WTC11 (cell line): Measurements from ENCODE around the gene MLF2. TPM values are rescaled to one million over a fixed set of nuclear protein-coding genes. Genes with fewer than 3 reads are reported as not detected.

Experiments
- ATAC-seq: fragments of 200-7000 bp; cut with Tn5 transposase; 2 replicates; pipeline ENCODE4 v1.10.0; 2021; ENCODE audit warnings: mild to moderate bottlenecking, moderate library complexity
- CTCF ChIA-PET: fragments of 300-600 bp; sonication (Branson Sonifier 250); formaldehyde crosslinking; loops from one replicate; lab custom pipeline; 2021; ENCODE audit warnings: antibody characterized with exemption; lab: Charles Lee
- POLR2A ChIA-PET: fragments of 350-600 bp; sonication (Branson Sonifier 250); formaldehyde crosslinking; loops from one replicate; lab custom pipeline; 2021; ENCODE audit warnings: antibody characterized with exemption; lab: Charles Lee
- DNase-seq: peaks from one replicate; pipeline ENCODE4 v3.0.0; 2021; ENCODE audit warnings: low spot score
- H3K27ac Mint-ChIP-seq: 2 replicates; pipeline ENCODE4 v1.8.0; 2021; ENCODE audit warnings: mixed read lengths
- H3K27me3 Mint-ChIP-seq: 2 replicates; pipeline ENCODE4 v1.8.0; 2021; ENCODE audit warnings: low read depth, mild to moderate bottlenecking, moderate library complexity, mixed read lengths
- H3K36me3 Mint-ChIP-seq: 2 replicates; pipeline ENCODE4 v1.8.0; 2021; ENCODE audit warnings: mixed read lengths
- H3K4me1 Mint-ChIP-seq: 2 replicates; pipeline ENCODE4 v1.8.0; 2022; ENCODE audit warnings: mixed read lengths
- H3K4me3 Mint-ChIP-seq: 2 replicates; pipeline ENCODE4 v1.8.0; 2021; ENCODE audit warnings: mild to moderate bottlenecking, moderate library complexity, mixed read lengths
- H3K9me3 Mint-ChIP-seq: 2 replicates; pipeline ENCODE4 v1.8.0; 2021; ENCODE audit warnings: mixed read lengths
- ARID4B ChIP-seq: sonication (generic); formaldehyde crosslinking; IDR thresholded peaks from 2 replicates; pipeline ENCODE4 v1.8.0; 2023; ENCODE audit warnings: missing genetic modification reagents, mild to moderate bottlenecking, borderline replicate concordance
- ATF6 ChIP-seq: sonication (generic); formaldehyde crosslinking; IDR thresholded peaks from 2 replicates; pipeline ENCODE4 v1.8.1; 2023; ENCODE audit warnings: mild to moderate bottlenecking, missing genetic modification reagents
- E2F1 ChIP-seq: sonication (generic); formaldehyde crosslinking; IDR thresholded peaks from 2 replicates; pipeline ENCODE4 v1.8.0; 2022; ENCODE audit warnings: mild to moderate bottlenecking, missing genetic modification reagents
- E2F5 ChIP-seq: sonication (generic); formaldehyde crosslinking; IDR thresholded peaks from 2 replicates; pipeline ENCODE4 v1.8.1; 2022; ENCODE audit warnings: mild to moderate bottlenecking, moderate library complexity, missing genetic modification reagents
- EMX1 ChIP-seq: fragments of 250-450 bp; sonication (Bioruptor Pico); IDR thresholded peaks from 2 replicates; pipeline ENCODE4 v1.8.0; 2021; ENCODE audit warnings: mild to moderate bottlenecking
- FOXK1 ChIP-seq: sonication (generic); formaldehyde crosslinking; IDR thresholded peaks from 2 replicates; pipeline ENCODE4 v1.8.0; 2022; ENCODE audit warnings: mild to moderate bottlenecking, moderate library complexity, missing genetic modification reagents
- GABPB1 ChIP-seq: sonication (generic); formaldehyde crosslinking; IDR thresholded peaks from 2 replicates; pipeline ENCODE4 v1.8.1; 2023; ENCODE audit warnings: mild to moderate bottlenecking, missing genetic modification reagents
- GRHL2 ChIP-seq: fragments of 250-450 bp; sonication (Bioruptor Pico); IDR thresholded peaks from 2 replicates; pipeline ENCODE4 v1.8.0; 2022; ENCODE audit warnings: mild to moderate bottlenecking, moderate library complexity; ENCODE audit not compliant: insufficient replicate concordance, severe bottlenecking
- IRF2 ChIP-seq: sonication (generic); formaldehyde crosslinking; IDR thresholded peaks from 2 replicates; pipeline ENCODE4 v1.8.0; 2022; ENCODE audit warnings: low read depth, missing genetic modification reagents, borderline replicate concordance
- NFE2L1 ChIP-seq: sonication (generic); formaldehyde crosslinking; IDR thresholded peaks from 2 replicates; pipeline ENCODE4 v1.8.1; 2023; ENCODE audit warnings: missing genetic modification reagents
- NFYB ChIP-seq: sonication (generic); formaldehyde crosslinking; conservative IDR thresholded peaks from 2 replicates; pipeline ENCODE4 v1.8.0; 2022; ENCODE audit warnings: low read depth, missing genetic modification reagents
- NR3C1 ChIP-seq: sonication (generic); formaldehyde crosslinking; conservative IDR thresholded peaks from 2 replicates; pipeline ENCODE4 v1.8.1; 2023; ENCODE audit warnings: low read depth, mild to moderate bottlenecking, missing genetic modification reagents
- SP1 ChIP-seq: sonication (generic); formaldehyde crosslinking; conservative IDR thresholded peaks from 2 replicates; pipeline ENCODE4 v1.8.1; 2022; ENCODE audit warnings: missing genetic modification reagents
- ZNF121 ChIP-seq: sonication (generic); formaldehyde crosslinking; IDR thresholded peaks from 2 replicates; pipeline ENCODE4 v1.8.0; 2023; ENCODE audit warnings: missing genetic modification reagents
- ZNF532 ChIP-seq: fragments of 250-450 bp; sonication (Bioruptor Pico); IDR thresholded peaks from 2 replicates; pipeline ENCODE4 v1.9.0; 2021; ENCODE audit warnings: mild to moderate bottlenecking, borderline replicate concordance
- total RNA-seq: library from RNA; stranded (reverse); gene quantifications from 3 replicates; pipeline ENCODE4 v1.2.3, GENCODE V29; 2021

Gene MLF2
- total RNA-seq, 1 experiment from 2014 or later: 236 TPM

- peak; percentile 59 for ATAC-seq
- Mint-ChIP-seq H3K27me3 (peaks cover 3% of the 10 kb centered on the region), H3K27ac (peak overlapping the region; percentile 47; the same call in 1 of the 2 replicates), H3K36me3 (no peaks in the 10 kb centered on the region), H3K9me3 (no peaks in the 10 kb centered on the region), H3K4me1 (peaks cover 19% of the 10 kb centered on the region), H3K4me3 (no peak overlapping the region)
- DNase-seq: no peak
- TF ChIP-seq IRF2 (CRISPR knock-in tag) (no peak), NFE2L1 (no peak), NR3C1 (CRISPR knock-in tag) (no peak), FOXK1 (CRISPR knock-in tag) (no peak)
- POLR2A ChIA-PET: interaction anchor here (0.6 to 1.0 kb wide), 2 partner anchors 97 to 119 kb away, joined by 3 read pairs; partner anchors contain the start of gene ZNF384
- CTCF ChIA-PET: interaction anchor here (0.9 kb wide), 1 partner anchor 34 kb away, joined by 3 read pairs; the partner anchor contains the start of gene MLF2
These were observed 33.6 kb upstream of the MLF2 start for GRCh38 chr12:6786416-6787094.

GRCh38 chr12:6784761-6785160 is 31.8 kb upstream of the MLF2 start:
- no peak overlapping the region for H3K4me3 Mint-ChIP-seq
- POLR2A ChIA-PET: no interaction called here
- TF ChIP-seq ARID4B (CRISPR knock-in tag) (no peak), EMX1 (CRISPR knock-in tag) (no peak)
- TF ChIP-seq, all 79 proteins: peak for 0
- Mint-ChIP-seq H3K9me3 (no peaks in the 10 kb centered on the region), H3K27ac (no peak overlapping the region), H3K27me3 (peaks cover 2% of the 10 kb centered on the region; the same call in 1 of the 2 replicates), H3K4me1 (peaks cover 18% of the 10 kb centered on the region), H3K36me3 (no peaks in the 10 kb centered on the region)
- no peak for ATAC-seq
- CTCF ChIA-PET: interaction anchor here (0.7 to 1.4 kb wide), 4 partner anchors 28 to 48 kb away, joined by 3 to 4 read pairs (median 3); no protein-coding TSS in a partner anchor
- no peak for DNase-seq

- Mint-ChIP-seq H3K36me3 (no peaks in the 10 kb centered on the region), H3K4me3 (no peak overlapping the region), H3K27ac (no peak overlapping the region), H3K4me1 (peaks cover 18% of the 10 kb centered on the region), H3K9me3 (no peaks in the 10 kb centered on the region), H3K27me3 (no peaks in the 10 kb centered on the region; the same call in 1 of the 2 replicates)
- CTCF ChIA-PET: interaction anchor here (0.8 to 1.4 kb wide), 3 partner anchors 30 to 48 kb away, joined by 3 to 4 read pairs (median 3); no protein-coding TSS in a partner anchor
- ATAC-seq (no peak), DNase-seq (no peak)
- POLR2A ChIA-PET: no interaction called here
- TF ChIP-seq ZNF121 (CRISPR knock-in tag) (no peak), NFYB (CRISPR knock-in tag) (no peak), GABPB1 (CRISPR knock-in tag) (no peak), ATF6 (no peak), SP1 (CRISPR knock-in tag) (no peak), GRHL2 (CRISPR knock-in tag) (no peak), E2F5 (CRISPR knock-in tag) (no peak), E2F1 (CRISPR knock-in tag) (no peak), ZNF532 (CRISPR knock-in tag) (no peak)
These were observed 31.4 kb upstream of the MLF2 start for GRCh38 chr12:6784296-6784695.
